ENCODE data around the gene SMAP2.
A peak's percentile ranks its signal among the peaks of the same experiment; 100 is the strongest.
"Not testable (repeated sequence)": the region's sequence is repeated elsewhere in the genome, so short reads cannot be mapped to it uniquely, and the experiment has no call there.

The SMAP2 gene

GRCh38 chr1:40373323-40374283 is at the start of gene SMAP2:
SMAP2 (plus strand) TSS chr1:40373727; CDS start chr1:40374121, 394 bp downstream.
- peak; percentile 84 for DNase-seq

GRCh38 chr1:40331403-40331802 is 42.1 kb upstream of the SMAP2 start:
- not testable (repeated sequence) for DNase-seq

- no peak for DNase-seq
These were observed 40.8 kb upstream of the SMAP2 start for GRCh38 chr1:40332695-40333094.

- no peak for DNase-seq
These were observed 36.1 kb upstream of the SMAP2 start for GRCh38 chr1:40337443-40337842.

- peak; percentile 34 for DNase-seq
These were observed 34.6 kb upstream of the SMAP2 start for GRCh38 chr1:40338745-40339419.

GRCh38 chr1:40339420-40340323 is 33.9 kb upstream of the SMAP2 start:
- no peak for DNase-seq

GRCh38 chr1:40341491-40342380 is 31.8 kb upstream of the SMAP2 start:
- DNase-seq: no peak

GRCh38 chr1:40342381-40342717 is 31.2 kb upstream of the SMAP2 start:
- not testable (repeated sequence) for DNase-seq

- no peak for DNase-seq
These were observed 28.9 kb upstream of the SMAP2 start for GRCh38 chr1:40344597-40344996.

GRCh38 chr1:40350391-40350790 is 23.1 kb upstream of the SMAP2 start:
- no peak for DNase-seq

GRCh38 chr1:40351124-40351523 is 22.4 kb upstream of the SMAP2 start:
- DNase-seq: no peak

- DNase-seq: no peak
These were observed 21.4 kb upstream of the SMAP2 start for GRCh38 chr1:40352126-40352525.

- DNase-seq: no peak
These were observed 20.4 kb upstream of the SMAP2 start for GRCh38 chr1:40353082-40353481.

- DNase-seq: no peak
These were observed 15.9 kb upstream of the SMAP2 start for GRCh38 chr1:40357625-40358024.

GRCh38 chr1:40360631-40361030 is 12.9 kb upstream of the SMAP2 start:
- DNase-seq: no peak

GRCh38 chr1:40361201-40361600 is 12.3 kb upstream of the SMAP2 start:
- no peak for DNase-seq

- DNase-seq: no peak
These were observed 11.9 kb upstream of the SMAP2 start for GRCh38 chr1:40361637-40362036.

GRCh38 chr1:40362199-40362598 is 11.3 kb upstream of the SMAP2 start:
- no peak for DNase-seq

GRCh38 chr1:40362699-40363098 is 10.8 kb upstream of the SMAP2 start:
- DNase-seq: no peak

- DNase-seq: no peak
These were observed 9.8 kb upstream of the SMAP2 start for GRCh38 chr1:40363721-40364120.

GRCh38 chr1:40371707-40372258 is 1.7 kb upstream of the SMAP2 start:
- no peak for DNase-seq

All from NCI-H446 treated with DMSO at 0.1 percent for 48 hours (cell line).